Dermis blood vessel endothelial cell (primary cell): ENCODE results near the gene PLCH1. TPM values are rescaled to one million over a fixed set of nuclear protein-coding genes. Genes with fewer than 3 reads are reported as not detected.

Source experiments
- DNase-seq: peaks from one replicate; pipeline ENCODE4 v3.0.0; 2010
- total RNA-seq: library from RNA; depleted of rRNA; stranded (reverse); fragments of >200 nt; gene quantifications from 2 replicates; pipeline ENCODE4 v1.2.3, GENCODE V29; 2014

The PLCH1 gene
- total RNA-seq, 1 donor from 2014 or later, result not detected

DNA sequence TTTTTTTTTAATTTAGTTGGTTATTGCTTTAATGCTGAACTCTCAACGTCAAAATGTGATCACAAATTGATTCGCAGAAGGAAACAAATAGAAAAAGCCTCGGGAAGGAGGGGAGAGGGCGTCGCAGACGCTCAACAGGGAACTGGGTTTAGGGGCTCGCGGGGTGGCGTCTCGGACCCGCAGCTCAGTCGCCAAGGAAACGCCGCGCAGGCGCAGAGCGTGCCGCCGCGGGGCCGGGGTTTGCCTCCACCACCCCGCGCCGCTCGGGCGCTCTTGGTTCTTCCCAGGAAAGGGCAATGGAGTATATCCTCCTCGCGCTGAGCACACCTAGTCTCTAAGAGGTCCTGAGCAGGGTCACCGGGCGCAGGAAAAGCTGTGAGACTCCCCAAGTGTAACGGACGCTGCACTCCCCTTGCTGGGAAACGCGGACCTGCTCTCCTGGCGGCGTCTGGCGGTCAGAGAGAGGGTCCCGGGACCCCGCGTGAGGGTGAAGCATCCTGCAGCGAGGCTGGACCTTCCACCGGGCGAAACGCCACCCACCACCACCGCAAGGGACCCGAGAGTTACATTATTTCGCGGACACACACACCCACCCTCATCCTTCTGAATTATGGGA is 753 bp downstream of the PLCH1 start:
- DNase-seq, result peak; percentile 40

DNA sequence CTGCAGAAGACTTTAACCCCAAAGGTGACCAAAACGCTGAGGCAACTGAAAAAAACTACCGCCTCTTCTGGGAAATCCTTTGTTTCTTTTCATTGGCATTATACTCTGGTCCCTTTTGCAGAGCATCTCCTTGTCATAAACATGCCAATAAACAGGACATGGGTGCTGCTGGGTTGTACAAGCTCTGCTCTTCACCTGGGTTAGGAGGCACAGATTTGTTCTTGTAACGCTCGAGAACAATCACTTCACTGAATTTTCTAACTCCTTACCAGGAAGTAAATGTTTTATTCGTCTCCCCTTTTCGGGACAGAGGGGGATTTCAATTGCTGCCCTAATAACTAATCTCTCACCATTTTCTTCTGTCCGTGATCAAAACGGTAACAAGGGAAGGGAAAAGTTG is 1.3 kb downstream of the PLCH1 start:
- peak; percentile 13 for DNase-seq

- no peak for DNase-seq
Observed at GRCh38 chr3:155742349-155742965, 2.4 kb downstream of the PLCH1 start.

GRCh38 chr3:155741603-155742002 is 3.3 kb downstream of the PLCH1 start:
- no peak for DNase-seq

GRCh38 chr3:155741101-155741500 is 3.8 kb downstream of the PLCH1 start:
- no peak for DNase-seq

- DNase-seq, result peak; percentile 5
Observed at GRCh38 chr3:155739154-155739553, 5.7 kb downstream of the PLCH1 start.

- no peak for DNase-seq
Observed at GRCh38 chr3:155738580-155739076, 6.2 kb downstream of the PLCH1 start.

DNA sequence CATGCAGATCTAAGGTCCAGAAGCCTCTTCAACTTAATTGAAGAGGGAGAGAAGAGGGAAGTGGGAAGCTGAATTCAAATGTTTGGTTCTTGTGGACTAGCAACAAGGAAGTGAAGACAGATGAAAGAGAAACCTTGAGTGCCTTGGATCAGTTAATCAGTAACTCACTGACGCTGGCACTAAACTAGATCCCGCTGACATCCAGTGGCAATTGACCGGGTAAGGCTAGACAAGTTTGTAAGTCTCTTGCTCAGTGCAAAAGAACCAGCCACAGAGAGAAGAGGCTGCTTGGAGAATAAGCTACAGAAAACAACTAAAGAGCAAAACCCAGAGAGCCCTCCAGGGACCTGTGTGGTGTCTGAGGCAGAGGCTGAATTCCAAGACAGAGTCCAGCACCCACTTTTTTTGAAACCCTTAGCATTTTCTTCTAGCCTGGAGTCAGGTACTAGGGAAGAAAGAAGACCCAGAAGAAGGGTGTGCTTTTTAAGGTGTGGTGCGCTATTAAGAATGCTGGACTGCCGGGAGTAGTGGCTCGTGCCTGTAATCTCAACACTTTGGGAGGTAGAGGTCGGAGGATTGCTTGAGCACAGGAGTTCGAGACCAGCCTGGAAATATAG is 6.9 kb downstream of the PLCH1 start:
- no peak for DNase-seq

GRCh38 chr3:155736381-155736780 is 8.5 kb downstream of the PLCH1 start:
- DNase-seq, result no peak

- DNase-seq, result no peak
Observed at GRCh38 chr3:155730843-155731242, 14.0 kb downstream of the PLCH1 start.

DNA sequence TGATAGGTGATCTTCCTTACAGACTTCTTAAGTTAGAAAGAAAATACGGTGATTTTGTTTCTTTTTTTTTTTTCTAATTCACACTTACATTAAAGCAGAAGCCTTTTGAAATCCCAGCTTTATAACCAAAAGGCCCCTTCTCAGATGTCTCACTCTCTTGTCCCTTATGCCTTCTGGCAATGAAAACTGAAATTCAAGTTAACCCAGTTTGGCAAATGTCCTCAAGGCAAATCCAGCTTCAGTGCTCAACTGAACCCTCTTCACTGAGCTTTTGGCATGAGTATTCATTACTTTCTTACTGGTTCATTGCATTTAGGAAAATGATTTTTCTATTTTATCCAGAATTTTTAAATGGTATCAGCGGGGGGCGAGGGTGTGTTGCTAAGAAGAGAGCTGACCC is 17.0 kb downstream of the PLCH1 start:
- no peak for DNase-seq

- DNase-seq, result no peak
Observed at GRCh38 chr3:155714295-155714718, 30.6 kb downstream of the PLCH1 start.

- no peak for DNase-seq
Observed at GRCh38 chr3:155712008-155712407, 32.9 kb downstream of the PLCH1 start.

DNA sequence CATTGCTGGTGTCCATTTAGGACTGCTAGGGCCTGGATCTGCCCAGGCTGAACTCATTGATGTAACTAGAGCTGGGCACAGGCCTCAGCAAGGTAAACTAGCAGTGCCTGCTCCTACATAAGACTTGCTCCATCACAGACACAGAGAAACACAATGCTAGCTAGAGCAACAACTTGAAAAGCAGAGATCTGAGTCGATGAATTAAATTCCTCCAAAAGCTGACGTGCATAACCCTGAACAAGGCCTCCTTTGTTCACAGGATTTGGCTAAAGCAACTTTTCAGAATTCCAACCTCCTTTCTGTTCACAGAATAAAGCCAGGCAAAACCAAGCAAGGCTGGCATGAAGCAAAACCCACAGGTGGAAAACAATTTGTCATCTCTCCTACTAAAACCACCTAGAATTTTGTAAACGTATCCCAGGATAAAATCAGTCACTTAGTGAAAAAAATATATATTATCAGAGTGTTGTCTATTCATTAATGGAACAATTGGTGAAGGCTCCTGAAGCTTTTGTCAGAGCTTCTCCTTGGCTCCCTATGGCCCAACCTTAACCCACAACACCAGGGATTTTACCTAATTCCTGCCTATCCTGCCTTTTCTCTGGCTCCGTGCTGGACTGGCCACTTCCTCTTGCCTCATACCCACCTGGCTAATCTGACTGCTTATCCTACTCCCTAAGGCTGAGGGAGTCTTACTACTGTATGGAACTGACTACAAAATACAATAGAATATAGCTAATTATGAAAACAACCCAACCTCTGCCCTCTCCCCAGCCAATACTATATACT is 39.9 kb downstream of the PLCH1 start:
- DNase-seq, result no peak

GRCh38 chr3:155704061-155704460 is 40.8 kb downstream of the PLCH1 start:
- no peak for DNase-seq

- no peak for DNase-seq
Observed at GRCh38 chr3:155702745-155703591, 41.9 kb downstream of the PLCH1 start.

GRCh38 chr3:155701882-155702465 is 42.9 kb downstream of the PLCH1 start:
- DNase-seq, result peak; percentile 60

- DNase-seq, result no peak
Observed at GRCh38 chr3:155697542-155697941, 47.3 kb downstream of the PLCH1 start.

GRCh38 chr3:155690921-155691320 is 54.0 kb downstream of the PLCH1 start:
- no peak for DNase-seq

DNA sequence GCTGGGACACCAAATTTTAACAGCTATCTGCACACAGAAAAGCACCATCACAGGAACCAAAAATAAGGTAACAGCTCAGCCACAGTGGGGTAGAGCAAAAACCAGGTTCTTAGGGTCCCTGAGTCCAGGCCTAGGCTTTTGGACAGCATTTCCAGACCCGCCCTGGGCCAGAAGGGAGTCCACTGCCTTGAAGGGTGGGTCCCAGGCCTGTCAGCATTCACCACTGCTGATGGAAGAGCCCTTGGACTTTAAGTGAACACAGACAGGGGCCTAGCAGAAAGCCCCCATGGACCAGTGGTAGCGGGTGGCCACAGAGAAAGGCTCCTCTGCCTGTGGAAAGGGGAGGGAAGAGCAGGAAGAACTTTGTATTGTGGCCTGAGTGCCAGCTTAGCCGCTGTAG is 56.4 kb downstream of the PLCH1 start:
- no peak for DNase-seq

- DNase-seq, result no peak
Observed at GRCh38 chr3:155683344-155683720, 61.5 kb downstream of the PLCH1 start.
